ENCODE data around the gene RHOV.

RHOV gene

DNA sequence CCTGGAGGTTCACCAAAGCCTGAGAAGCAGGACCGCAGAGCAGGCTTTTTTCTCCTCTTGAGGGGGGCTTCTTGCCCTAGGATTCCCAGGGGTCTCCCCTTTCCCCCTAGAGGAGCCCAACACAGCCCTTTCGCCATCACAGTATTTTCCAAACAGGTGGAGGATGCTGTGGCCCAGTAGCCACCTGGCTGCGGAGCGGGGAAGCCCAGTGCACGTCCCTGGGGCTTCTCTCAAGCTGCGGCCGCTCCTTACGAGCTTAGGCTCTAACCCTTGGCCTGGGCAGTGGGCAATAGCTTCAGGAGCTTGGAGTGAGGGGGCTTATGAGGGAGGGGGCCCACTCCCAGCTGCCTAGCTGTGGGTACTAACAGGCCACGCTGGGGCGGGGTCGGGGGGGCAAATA lies 43.6 kb upstream of the RHOV start:
- no peak for TF ChIP-seq CTCF (conservative IDR thresholded peaks at IDR 0.05; ENCODE audit: control insufficient read depth, insufficient read depth, low read depth, low read length)
- no peak for DNase-seq (ENCODE audit: low read depth)

GRCh38 chr15:40915679-40916078 lies 41.6 kb upstream of the RHOV start:
- DNase-seq (ENCODE audit: low read depth) = no peak
- TF ChIP-seq CTCF (conservative IDR thresholded peaks at IDR 0.05; ENCODE audit: control insufficient read depth, insufficient read depth, low read depth, low read length) = no peak

More for the DNA sequence above, 43.6 kb upstream of the RHOV start:
- no peak overlapping the region for H3K4me3 ChIP-seq (ENCODE audit: control insufficient read depth, low read depth, low read length)

DNA sequence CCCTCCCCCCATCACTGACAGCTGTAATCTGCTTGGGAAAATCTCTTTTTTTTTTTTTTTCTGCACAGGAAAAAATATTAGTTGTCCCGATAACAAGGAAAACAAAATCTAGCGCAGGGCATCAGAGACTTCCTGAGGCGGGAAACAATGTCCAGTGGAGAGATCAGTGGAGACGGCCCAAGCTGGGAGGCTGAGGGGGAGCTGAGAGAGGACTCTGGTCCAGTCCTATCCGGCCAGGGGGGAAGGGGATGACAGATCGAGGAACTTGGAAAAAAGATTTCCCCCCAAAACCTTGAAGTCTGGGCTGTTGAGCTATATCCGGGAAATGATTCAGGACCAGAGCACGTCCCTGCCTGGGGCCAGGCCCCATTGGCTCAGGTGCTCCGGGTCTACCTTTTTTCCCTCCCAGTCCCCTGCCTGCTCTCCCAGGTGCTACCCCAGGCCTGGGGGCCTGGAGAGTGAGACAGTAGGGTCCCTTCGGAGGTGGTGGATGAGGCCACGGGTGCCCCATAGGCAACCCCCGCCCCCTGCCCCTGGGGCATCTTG lies 41.2 kb upstream of the RHOV start:
- no peak overlapping the region for H3K4me3 ChIP-seq (ENCODE audit: control insufficient read depth, low read depth, low read length)
- DNase-seq (ENCODE audit: low read depth) = no peak
- no peak for TF ChIP-seq CTCF (conservative IDR thresholded peaks at IDR 0.05; ENCODE audit: control insufficient read depth, insufficient read depth, low read depth, low read length)

More at GRCh38 chr15:40915679-40916078, 41.6 kb upstream of the RHOV start:
- no peak overlapping the region for H3K4me3 ChIP-seq (ENCODE audit: control insufficient read depth, low read depth, low read length)

DNA sequence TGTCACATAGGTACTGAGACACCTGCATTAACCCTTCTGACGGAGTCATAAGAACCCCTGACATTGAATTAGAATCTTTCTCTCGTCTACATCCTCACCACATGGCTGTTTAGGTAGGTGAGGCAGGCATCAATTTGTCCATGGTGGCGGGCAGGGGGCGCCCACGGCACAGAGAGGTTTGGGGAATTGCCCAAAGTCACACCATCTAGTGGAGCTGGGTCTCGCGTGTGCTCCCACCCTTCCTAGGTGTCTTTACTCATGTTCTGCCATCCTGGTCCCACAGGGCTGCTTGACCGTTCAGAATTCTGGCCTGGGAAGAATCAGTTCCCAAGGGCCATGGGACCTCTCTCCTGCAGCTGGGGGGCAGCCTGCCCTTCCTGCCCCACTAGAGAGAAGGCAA lies 40.5 kb upstream of the RHOV start:
- no peak overlapping the region for H3K4me3 ChIP-seq (ENCODE audit: control insufficient read depth, low read depth, low read length)
- TF ChIP-seq CTCF (conservative IDR thresholded peaks at IDR 0.05; ENCODE audit: control insufficient read depth, insufficient read depth, low read depth, low read length) = no peak
- DNase-seq (ENCODE audit: low read depth) = no peak

GRCh38 chr15:40914013-40914412 lies 40.0 kb upstream of the RHOV start:
- TF ChIP-seq CTCF (conservative IDR thresholded peaks at IDR 0.05; ENCODE audit: control insufficient read depth, insufficient read depth, low read depth, low read length) = no peak
- DNase-seq (ENCODE audit: low read depth) = no peak
- H3K4me3 ChIP-seq (ENCODE audit: control insufficient read depth, low read depth, low read length) = no peak overlapping the region

DNA sequence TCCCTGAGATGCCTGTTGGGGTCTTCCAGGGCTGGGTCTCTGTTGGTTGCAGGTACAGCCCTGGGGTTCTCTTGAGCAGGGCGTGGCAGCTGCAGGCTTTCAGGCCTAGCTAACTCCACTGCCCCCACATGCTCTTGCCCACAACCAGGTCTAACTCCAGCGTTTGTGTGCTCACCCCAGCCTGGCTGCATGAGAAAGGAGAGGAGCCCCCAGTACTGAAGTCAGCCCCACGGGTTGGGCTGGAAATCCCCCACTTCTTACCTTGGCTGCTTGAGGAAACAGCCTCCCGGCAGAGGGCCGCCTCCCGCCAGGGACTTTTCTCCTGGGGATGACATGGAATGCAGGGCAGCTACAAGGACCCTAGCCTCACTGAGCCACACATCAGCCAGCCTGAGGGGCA lies 38.4 kb upstream of the RHOV start:
- no peak for DNase-seq (ENCODE audit: low read depth)
- no peak for TF ChIP-seq CTCF (conservative IDR thresholded peaks at IDR 0.05; ENCODE audit: control insufficient read depth, insufficient read depth, low read depth, low read length)
- no peak overlapping the region for H3K4me3 ChIP-seq (ENCODE audit: control insufficient read depth, low read depth, low read length)

- no peak for TF ChIP-seq CTCF (conservative IDR thresholded peaks at IDR 0.05; ENCODE audit: control insufficient read depth, insufficient read depth, low read depth, low read length)
- DNase-seq (ENCODE audit: low read depth) = no peak
- no peak overlapping the region for H3K4me3 ChIP-seq (ENCODE audit: control insufficient read depth, low read depth, low read length)
Observed at GRCh38 chr15:40911693-40912092, 37.7 kb upstream of the RHOV start.
